Fibroblast of peridontal ligament (primary cell): ENCODE measurements around the gene LILRA6.

ENCODE experiments used
- DNase-seq: peaks from one replicate; pipeline ENCODE4 v3.0.0-alpha.2; 2010; ENCODE audit errors: extremely low read depth

Gene LILRA6

GRCh38 chr19:54188215-54188871, 54.2 kb downstream of the LILRA6 start:
- no peak for DNase-seq

GRCh38 chr19:54186934-54187381, 55.6 kb downstream of the LILRA6 start:
- DNase-seq = no peak
